ENCODE data around the gene EFHD2.

- TF ChIP-seq, protein P1, sequence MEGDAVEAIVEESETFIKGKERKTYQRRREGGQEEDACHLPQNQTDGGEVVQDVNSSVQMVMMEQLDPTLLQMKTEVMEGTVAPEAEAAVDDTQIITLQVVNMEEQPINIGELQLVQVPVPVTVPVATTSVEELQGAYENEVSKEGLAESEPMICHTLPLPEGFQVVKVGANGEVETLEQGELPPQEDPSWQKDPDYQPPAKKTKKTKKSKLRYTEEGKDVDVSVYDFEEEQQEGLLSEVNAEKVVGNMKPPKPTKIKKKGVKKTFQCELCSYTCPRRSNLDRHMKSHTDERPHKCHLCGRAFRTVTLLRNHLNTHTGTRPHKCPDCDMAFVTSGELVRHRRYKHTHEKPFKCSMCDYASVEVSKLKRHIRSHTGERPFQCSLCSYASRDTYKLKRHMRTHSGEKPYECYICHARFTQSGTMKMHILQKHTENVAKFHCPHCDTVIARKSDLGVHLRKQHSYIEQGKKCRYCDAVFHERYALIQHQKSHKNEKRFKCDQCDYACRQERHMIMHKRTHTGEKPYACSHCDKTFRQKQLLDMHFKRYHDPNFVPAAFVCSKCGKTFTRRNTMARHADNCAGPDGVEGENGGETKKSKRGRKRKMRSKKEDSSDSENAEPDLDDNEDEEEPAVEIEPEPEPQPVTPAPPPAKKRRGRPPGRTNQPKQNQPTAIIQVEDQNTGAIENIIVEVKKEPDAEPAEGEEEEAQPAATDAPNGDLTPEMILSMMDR (IDR thresholded peaks at IDR 0.05), result no peak
- TF ChIP-seq REST (IDR thresholded peaks at IDR 0.05; ENCODE audit: insufficient read depth in 1 of 2, low read depth in 2 of 2, low read length in 1 of 2) (no peak), SIN3A (IDR thresholded peaks at IDR 0.05; ENCODE audit: borderline replicate concordance, insufficient read depth, low read depth, low read length) (no peak)
These were observed 58.5 kb downstream of the EFHD2 start for GRCh38 chr1:15468145-15468544.
